NOMO-1 (cell line): ENCODE measurements around the gene HIRA.

Experiments
- DNase-seq, 2 experiments: peaks; one replicate each; lab custom pipeline; 2025; ENCODE audit not compliant: unreplicated experiment in 2 of 2; lab: John Stamatoyannopoulos, UW

Gene HIRA

DNA sequence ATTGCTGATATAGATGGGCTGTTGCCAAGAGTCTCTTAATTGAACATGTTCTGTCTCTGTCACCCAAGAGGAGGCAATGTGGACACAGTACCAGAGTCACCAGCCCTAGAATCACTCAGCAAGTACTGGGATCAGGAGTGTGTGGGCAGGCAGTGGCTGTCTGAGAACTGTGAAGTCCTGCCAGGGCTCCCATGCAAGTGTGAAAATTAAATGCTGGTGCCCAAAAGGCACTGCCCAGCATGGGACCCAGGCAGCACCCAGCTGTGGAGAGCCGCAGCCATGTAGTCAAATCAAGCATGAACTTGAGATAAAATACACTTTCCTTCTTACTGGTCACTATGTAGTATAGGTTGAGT is 19.9 kb downstream of the HIRA start:
- no peak for DNase-seq

DNA sequence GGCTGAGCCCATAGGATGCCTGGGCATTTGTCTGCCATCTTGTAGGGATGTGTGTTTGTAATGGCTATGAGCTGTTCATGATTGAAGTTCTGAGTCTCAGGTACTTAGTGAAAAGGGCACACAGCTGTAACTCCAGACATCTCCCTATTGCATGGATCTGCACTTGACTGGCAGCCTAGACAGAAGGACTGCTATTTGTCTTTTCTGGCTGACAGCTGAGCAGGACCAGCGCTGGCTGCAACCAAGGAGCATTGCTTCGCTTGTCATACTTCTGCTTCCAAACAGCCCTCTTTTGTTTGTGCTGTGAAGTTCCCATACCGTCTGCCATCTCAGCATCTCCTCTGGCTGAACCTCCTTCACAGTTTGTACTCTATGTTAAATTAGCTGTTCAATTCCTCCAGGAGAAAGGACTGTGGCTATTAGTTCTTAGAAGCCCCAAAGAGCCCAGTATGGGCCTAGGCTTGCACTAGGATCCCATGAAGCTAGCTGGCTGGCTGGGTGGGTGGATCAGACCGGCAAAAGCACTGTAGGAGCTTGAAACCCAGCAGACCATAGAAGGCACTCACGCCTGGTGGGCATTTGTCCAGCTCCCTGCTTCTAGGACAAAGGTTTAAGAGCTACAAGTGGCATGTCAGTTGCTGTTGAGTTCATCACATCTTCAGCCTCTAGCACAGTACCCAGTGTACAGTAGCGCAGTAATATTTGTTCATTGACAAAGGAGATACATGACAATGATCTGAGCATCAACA is 20.4 kb downstream of the HIRA start:
- no peak for DNase-seq

DNA sequence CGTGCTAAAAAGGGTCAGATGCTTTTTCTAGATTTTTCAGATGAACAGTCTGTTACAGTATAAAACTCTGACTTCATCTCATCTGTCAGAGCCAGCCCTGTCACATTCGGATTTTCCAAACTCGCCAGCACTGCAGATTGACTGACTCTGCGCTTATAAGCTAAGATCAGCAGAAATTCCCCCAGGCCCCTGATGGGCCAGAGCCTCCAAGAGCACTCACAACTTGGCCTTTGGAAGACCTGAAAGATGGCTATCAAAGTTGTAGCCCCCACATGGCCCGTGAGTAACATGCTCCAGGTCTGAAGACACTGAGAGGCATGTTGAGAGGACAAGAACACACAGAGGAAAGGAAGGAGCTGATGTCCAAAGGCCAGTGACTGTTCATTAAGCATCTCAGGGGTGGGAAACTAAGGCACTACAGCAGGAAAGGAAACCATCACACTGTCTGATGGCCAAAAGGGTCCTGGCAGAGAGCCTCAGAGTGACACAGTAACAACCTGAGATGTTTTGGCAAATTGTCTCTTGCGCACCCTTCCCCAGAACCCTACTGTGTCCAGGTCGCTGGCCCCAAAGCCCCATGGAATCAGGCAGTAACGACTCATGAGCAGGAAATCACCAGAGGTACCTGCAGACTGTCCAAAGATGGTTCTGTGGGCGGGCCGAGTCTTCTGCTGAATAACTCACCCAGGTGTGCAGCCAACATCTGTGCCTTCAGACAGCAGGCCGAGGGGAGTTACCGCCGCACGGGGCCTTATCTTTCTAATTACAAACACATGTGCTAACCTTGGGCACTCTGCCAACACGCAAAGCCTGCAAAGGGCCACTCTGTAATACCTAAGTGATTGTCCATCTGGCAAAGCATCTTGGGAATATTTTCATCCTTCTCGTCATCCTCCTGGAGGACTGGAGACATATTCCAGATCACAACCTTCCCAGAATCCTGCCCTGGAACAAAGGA is 23.6 kb downstream of the HIRA start:
- no peak for DNase-seq

DNA sequence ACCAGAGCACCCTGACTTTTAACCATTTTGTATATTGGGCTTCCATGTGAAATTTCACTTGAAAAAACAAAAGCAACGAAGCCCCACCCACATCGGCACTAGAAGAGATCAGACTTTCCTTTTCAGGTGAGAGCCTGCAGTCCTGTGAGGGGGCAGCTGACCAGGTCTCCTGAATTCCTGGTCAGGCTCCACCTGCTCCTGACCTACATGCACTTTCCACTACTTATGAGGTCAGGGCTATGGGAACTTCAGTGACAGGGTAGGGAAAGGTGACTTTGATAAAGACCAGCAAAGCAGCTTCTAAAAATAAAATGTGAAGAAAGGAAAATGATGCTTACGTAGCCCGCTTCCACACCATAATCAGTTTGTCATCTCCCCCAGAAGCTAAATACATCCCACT is 24.7 kb downstream of the HIRA start:
- no peak for DNase-seq

DNA sequence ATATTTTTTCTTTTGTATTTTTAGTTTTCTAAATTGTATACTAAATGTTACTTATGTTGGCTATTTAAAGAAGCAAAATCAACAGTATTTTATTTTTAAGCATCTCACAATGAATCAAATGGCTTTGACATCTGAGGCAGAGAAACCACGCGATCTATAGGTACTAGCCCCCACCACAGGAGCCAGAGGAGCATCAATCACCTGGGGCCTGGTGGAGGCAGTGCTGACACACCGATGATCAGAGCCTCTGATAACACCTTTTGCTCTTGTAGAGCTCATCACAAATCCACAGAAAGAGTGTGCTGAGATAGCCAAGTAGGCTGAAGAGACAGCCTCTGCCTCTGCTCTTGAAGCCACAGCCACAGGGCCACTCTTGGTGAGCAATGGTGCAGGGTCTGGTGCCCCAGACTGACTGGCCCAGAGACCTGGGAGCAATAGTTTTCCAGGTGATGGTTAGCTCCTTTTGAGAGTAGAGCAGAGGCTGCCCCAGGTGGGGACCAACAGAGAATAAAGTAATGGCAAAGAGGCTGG is 25.2 kb downstream of the HIRA start:
- DNase-seq: no peak

DNA sequence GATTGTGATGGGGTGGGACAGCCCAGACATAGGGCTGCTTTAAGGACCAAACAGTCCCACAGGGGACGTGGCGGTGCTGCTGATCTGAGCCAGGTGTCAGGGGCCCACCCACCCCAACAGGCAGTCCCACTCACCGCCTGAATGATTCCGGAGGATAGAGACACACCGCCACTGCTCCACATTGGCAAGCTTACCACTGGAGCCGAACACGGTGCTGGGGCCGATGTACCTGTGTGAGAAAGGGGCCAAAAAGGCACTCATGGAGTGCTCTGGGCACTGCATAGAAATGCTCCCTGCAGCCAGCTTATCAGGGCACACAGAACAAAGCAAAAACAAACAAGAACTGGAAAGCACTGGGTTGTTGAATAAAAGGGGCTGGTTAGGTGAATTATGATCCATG is 25.9 kb downstream of the HIRA start:
- DNase-seq: no peak

DNA sequence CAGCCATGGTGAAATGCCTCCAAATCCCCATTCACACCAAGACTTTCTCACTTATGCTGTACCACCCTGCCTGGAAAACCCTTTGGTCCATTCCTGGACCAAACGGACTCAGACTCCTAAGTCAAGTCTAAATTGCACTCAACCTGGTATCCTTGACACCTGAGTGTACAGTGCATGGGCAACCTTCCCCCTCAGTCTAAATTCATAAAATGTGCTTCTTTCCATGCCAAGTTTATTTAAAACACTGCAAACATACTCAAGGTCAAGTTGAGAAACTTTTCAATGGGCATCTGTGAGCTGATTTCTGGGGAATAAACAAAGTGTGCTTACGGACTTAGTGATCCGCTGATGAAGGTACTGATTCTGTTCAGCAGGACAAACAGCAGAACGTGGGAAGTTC is 26.4 kb downstream of the HIRA start:
- no peak for DNase-seq

DNA sequence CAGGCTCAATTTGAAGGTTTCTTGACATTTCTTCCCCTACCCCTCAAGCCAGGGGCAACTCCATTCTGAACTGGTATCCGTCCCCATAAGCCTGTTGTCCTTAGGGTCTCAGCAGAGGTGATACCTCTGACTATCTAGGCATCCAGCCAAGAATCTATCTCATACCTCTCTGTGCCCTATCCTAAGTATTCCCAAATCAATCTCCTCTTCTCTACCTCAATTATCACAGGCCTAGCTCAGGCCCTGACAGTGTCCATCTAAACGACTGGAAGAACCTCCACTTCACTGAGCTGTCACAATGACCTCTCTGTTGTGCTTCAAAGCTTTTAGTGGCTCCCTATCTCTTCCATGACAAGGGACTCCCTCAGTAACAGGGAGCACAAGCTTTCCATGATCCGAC is 26.9 kb downstream of the HIRA start:
- DNase-seq: no peak

DNA sequence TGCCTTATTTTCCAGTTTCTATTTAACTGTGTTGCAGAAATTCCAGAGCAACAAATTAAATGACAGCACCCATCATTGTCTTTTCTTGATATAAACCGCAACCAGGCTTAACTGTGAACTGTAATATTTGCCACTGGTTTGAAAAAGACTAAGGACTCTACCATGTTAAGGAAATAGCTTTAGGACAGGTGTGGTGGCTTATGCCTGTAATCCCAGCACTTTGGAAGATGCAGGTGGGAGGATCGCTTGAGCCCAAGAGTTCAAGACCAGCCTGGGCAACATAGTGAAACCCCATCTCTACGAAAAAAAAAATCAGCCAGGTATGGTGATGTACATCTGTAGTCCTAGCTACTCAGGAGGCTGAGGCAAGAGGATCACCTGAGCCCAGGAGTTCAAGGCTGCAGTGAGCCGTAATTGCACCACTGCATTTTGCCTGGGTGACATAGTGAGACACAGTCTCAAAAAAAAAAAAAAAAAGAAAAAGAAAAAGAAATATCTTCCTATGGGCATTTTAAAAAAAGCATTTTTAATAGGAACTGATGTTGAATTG is 28.8 kb downstream of the HIRA start:
- no peak for DNase-seq

DNA sequence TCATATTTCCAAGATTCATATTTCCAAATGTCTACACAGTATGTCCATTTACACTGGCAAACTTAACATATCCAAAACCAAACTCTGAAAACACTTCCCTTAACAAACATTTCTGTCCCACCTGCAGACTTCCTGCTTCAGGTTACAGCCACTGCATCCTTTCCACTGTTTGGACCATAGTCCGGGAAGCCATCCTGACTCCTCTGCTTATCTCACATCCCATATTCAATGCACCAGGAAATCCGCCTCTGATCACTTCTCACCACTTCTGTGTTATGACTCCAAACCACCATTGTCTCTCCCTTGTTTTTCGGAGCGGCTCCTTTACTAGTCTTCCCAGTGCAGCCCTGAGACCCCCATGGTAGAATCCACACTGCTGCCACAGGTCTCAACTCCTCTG is 30.1 kb downstream of the HIRA start:
- DNase-seq: no peak

DNA sequence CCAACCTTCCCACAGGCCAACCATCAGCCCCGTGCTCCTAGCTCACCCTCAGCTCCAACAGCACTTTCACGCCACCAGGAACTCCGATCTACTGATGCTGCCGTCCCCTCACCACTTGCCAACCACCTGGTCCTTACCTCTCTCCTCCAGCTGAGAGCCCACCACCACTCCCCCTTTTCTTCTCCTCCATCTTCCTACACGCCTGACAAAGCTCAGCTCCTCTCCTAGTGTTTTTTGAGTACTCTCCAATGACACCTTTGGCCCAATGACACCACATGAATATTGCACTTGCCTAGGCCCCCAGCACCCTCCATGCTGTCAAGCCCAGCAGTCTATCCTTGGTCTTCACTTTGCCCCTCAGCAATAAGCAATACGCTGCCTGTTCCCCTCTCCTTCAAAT is 30.7 kb downstream of the HIRA start:
- DNase-seq: no peak

DNA sequence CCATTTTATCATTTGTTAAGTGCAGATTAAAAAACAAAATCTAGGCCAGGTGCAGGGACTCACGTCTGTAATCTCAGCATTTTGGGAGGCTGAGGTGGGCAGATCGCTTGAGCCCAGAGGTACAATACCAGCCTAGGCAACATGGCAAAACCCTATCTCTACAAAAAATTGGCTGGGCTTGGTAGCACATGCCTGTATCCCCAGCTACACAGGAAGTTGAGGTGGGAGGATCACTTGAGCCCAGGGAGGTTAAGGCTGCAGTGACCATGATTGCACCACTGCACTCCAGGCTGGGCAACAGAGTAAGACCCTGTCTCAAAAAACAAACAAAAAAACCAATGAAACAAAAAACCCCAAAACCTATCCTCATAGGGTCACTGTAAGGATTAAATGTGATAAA is 32.9 kb downstream of the HIRA start:
- no peak for DNase-seq

DNA sequence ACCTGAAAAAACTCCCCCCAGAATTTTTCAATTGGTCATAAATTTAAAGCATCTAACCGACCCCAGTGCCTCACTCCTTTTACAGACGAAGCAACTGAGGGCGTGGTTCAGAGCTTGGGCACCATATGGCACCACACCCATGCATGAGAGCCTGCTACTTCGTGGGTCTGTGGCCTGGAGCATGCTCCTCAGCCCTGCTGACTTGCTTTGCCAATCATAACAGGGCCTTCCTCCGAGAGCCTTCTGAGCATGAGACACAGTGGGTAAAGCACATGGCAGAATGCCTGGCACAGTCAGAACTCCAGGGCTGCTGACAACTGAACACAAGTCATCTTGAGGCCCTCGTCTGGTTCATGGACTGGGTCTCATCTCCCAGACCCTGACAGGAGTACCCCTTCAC is 33.3 kb downstream of the HIRA start:
- no peak for DNase-seq

DNA sequence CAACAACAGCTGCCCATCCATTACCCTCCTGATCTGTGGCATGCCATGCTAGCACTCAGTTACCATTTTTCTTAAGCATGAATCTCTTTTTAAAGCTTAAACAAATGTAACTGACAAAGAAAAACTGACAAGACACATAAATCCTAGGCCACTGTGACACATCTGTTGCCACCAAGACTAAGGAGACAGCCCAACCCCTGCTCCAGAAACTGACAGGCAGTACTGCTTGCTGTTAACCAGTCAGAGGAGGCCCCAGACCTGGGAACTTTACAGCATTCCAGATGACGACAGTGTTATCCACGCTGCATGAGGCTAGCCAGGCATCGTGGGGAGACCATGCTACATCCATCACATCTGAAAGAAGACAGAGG is 33.8 kb downstream of the HIRA start:
- no peak for DNase-seq

DNA sequence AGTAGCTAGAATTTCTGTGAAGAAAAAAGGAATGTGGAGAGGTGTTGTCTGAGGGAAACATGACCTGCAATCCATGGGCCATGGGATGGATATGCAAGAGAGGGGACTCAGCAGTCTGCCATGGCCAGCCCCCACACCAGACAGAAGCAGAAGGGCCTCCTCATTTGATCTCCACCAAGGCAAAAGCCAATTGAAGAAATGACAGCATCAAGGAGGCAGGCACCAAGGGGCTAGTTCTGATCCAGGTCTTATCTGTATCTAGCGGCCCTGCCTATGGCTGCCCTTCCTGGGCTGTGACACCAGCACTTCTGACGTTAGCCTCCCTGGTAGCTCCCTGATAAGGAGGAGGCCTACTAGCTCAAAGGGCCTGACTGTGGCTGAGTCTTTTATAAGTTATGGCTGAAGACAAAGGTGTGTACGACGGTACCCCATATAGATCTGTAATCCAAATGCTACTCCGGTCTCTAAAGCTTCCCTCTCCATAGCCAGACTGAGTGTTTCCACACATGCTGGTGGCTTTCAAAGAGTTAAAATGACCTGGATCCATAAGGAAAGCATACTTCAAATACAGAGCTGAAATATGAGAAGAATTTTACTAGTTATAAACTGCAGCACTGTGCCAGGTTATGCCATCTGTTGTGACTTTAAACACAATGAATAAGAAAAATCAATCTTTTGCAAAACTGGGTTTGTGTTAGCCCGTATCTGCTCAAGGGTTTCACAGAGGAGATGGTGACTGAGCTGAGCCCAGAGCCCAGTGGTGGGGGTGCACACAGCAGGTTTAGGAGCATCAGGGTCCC is 34.4 kb downstream of the HIRA start:
- no peak for DNase-seq

DNA sequence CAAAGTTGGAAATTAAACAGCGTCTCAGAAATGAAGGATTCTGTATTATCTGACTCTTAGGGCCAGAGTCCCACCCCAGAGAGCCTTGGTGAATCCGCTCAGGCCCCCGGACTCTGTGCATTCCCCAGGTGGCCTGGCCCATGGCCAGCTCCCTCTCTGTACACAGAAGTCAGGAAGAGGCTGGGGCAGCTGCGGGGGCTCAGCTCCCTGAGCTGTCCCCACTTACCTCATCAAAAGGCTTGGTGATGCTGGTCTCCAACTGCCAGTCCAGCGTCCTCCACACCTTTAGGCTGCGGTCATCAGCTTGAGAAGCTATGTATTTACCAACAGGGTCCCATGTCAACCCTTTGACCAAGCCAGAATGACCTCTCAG is 35.0 kb downstream of the HIRA start:
- DNase-seq: no peak

DNA sequence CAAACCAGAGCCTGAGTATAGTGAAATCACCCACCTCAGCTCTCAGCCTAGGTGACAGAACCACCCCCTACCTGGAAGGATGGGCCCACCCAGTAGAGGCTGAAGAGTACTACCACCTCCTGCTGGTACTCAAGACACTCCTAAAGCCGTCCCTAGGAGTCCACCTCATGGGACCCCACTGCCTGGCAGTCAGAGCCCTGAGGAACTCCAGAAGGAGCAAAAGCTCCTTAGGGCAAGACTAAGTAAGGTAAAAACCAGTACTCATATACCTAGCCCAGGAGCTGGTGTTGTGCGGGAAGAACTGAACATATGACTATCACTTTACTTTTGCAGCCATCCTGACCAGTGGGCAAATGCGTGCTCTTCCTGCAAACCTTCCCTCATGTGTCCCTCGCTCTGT is 36.3 kb downstream of the HIRA start:
- no peak for DNase-seq

DNA sequence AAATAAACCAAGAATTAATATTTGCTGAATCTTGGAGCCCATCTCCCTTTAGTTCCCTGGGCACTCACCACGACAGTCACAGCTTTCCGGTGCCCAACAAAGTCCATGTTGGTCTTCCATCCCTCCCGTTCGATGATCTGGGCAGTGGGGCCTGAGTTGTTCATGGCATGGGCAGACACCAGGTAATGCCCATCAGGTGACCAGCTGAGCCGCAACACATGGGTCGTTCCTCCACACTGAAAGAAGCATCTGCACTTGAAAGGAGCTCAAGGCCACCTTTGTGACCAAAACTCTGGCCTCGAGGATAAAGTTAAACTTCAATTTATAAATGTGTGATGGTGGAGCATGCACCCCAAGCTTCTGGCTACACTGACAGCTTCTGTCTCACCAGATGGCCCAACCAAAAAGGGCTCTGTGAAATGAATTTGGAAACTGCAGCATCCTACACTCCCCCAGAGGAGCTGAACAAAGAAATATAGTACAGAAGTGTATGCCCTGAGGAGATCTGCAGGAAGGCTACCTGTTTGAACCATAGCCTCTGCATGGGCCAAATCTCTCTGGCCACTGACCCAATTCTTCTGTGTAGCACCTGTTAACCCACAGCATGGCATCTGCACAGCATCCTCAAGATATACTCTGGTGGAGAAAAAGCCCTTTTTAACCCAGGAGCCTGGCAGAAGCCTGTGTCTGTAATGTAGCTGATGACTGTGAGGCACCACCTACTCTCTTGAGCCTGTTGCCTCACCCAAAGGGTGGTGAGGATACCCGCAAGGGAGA is 37.1 kb downstream of the HIRA start:
- DNase-seq: no peak

DNA sequence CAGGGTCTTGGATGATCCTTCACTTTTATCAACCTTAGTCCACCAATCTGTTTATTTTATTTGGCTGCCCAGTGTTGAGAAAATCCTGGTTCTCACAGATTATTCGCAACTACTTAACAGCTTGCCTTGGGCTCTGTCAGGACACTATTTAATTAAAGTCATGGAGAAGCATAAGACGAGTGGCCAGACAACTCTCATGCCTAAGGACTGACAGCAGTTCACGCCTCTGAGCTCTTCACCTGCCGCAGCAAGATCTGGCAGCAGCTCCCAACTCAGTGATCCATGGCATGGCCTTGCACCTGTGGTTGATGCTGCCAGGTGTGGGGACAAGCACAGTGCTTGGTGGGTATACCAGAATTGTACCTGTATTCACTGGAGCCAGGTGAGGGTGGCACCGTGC is 37.8 kb downstream of the HIRA start:
- no peak for DNase-seq

DNA sequence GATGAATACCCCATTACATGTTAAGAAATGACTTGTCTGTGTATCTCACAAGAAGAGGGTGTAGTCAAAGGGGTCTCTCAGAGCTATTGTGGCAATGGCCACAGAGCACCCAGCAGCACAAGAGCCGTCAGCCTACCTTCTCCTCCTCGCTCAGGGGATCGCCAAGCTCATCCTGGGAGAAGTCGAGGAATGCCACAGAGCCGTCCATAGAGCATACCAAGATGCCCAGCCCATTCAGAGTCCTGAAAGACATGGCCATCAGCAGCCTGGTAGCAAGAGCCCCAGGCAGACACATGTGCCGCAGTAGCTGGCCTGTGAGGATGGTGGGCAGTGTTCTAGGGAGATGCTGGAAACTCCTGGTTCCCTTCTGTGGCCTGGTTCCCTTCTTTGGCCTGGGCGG is 44.0 kb downstream of the HIRA start:
- no peak for DNase-seq
